SK-N-SH treated with all-trans-retinoic acid at 6 μM for 48 hours (cell line): ENCODE measurements around the gene KIF18A.
A peak's percentile ranks its signal among the peaks of the same experiment; 100 is the strongest.

Experiments used
- ATAC-seq: fragments of 200-7000 bp; cut with Tn5 transposase; 3 replicates; pipeline ENCODE4 v1.9.1; 2020; ENCODE audit warnings: mild to moderate bottlenecking, moderate library complexity
- ARNTL ChIP-seq: fragments of 450-650 bp; formaldehyde crosslinking; IDR thresholded peaks from 2 replicates; pipeline ENCODE4 v1.5.0; 2020; ENCODE audit warnings: low read depth, mild to moderate bottlenecking, moderate library complexity, borderline replicate concordance
- BACH2 ChIP-seq: fragments of 250-450 bp; sonication (Bioruptor Pico); IDR thresholded peaks from 2 replicates; pipeline ENCODE4 v1.9.0; 2021; ENCODE audit warnings: mild to moderate bottlenecking, borderline replicate concordance
- CSDC2 ChIP-seq: fragments of 250-450 bp; sonication (Bioruptor Pico); IDR thresholded peaks from 2 replicates; pipeline ENCODE4 v1.5.0; 2020; ENCODE audit warnings: mild to moderate bottlenecking, moderate library complexity
- CSRNP3 ChIP-seq: fragments of 250-450 bp; sonication (Bioruptor Pico); IDR thresholded peaks from 2 replicates; pipeline ENCODE4 v1.5.1; 2021; ENCODE audit warnings: mild to moderate bottlenecking, moderate library complexity
- ISL1 ChIP-seq: fragments of 250-450 bp; sonication (Bioruptor Pico); IDR thresholded peaks from 2 replicates; pipeline ENCODE4 v2.1.2; 2022; ENCODE audit warnings: mild to moderate bottlenecking, moderate library complexity
- OSR1 ChIP-seq: fragments of 250-450 bp; sonication (Bioruptor Pico); IDR thresholded peaks from 2 replicates; pipeline ENCODE4 v1.8.0; 2022; ENCODE audit warnings: moderate library complexity, mild to moderate bottlenecking, inconsistent platforms
- PPARA ChIP-seq: fragments of 250-450 bp; sonication (Bioruptor Pico); IDR thresholded peaks from 2 replicates; pipeline ENCODE4 v1.5.0; 2020; ENCODE audit warnings: mild to moderate bottlenecking, borderline replicate concordance
- RARB ChIP-seq: fragments of 250-450 bp; sonication (Bioruptor Pico); IDR thresholded peaks from 2 replicates; pipeline ENCODE4 v1.8.0; 2021; ENCODE audit warnings: mild to moderate bottlenecking, moderate library complexity
- SNAI2 ChIP-seq: fragments of 250-450 bp; sonication (Bioruptor Pico); IDR thresholded peaks from 2 replicates; pipeline ENCODE4 v1.5.0; 2020; ENCODE audit warnings: mild to moderate bottlenecking, moderate library complexity
- TCF4 ChIP-seq: fragments of 250-450 bp; sonication (Bioruptor Pico); IDR thresholded peaks from 2 replicates; pipeline ENCODE4 v1.8.0; 2021; ENCODE audit warnings: mild to moderate bottlenecking, moderate library complexity, borderline replicate concordance
- TOX ChIP-seq: fragments of 250-450 bp; sonication (Bioruptor Pico); IDR thresholded peaks from 2 replicates; pipeline ENCODE4 v1.8.0; 2021; ENCODE audit warnings: mild to moderate bottlenecking, moderate library complexity, borderline replicate concordance
- ZC3H10 ChIP-seq: fragments of 250-450 bp; sonication (Bioruptor Pico); IDR thresholded peaks from 2 replicates; pipeline ENCODE4 v1.5.1; 2021; ENCODE audit warnings: mild to moderate bottlenecking, moderate library complexity
- ZFP3 ChIP-seq: fragments of 250-450 bp; sonication (Bioruptor Pico); IDR thresholded peaks from 2 replicates; pipeline ENCODE4 v1.5.0; 2020; ENCODE audit warnings: mild to moderate bottlenecking, moderate library complexity
- ZFP30 ChIP-seq: fragments of 450-650 bp; formaldehyde crosslinking; IDR thresholded peaks from 2 replicates; pipeline ENCODE4 v1.5.0; 2022; ENCODE audit warnings: mild to moderate bottlenecking, moderate library complexity
- ZNF565 ChIP-seq: fragments of 450-650 bp; formaldehyde crosslinking; conservative IDR thresholded peaks from 2 replicates; pipeline ENCODE4 v1.5.0; 2020; ENCODE audit warnings: low read depth, mild to moderate bottlenecking, moderate library complexity
- ZNF70 ChIP-seq: fragments of 450-650 bp; formaldehyde crosslinking; IDR thresholded peaks from 2 replicates; pipeline ENCODE4 v1.5.0; 2020; ENCODE audit warnings: mild to moderate bottlenecking, moderate library complexity
- ZNF8 ChIP-seq: fragments of 450-650 bp; formaldehyde crosslinking; IDR thresholded peaks from 2 replicates; pipeline ENCODE4 v1.5.0; 2020; ENCODE audit warnings: mild to moderate bottlenecking, moderate library complexity
- TF ChIP-seq, protein P1 (sequence below): fragments of 250-450 bp; sonication (Bioruptor Pico); IDR thresholded peaks from 2 replicates; pipeline ENCODE4 v1.8.0; 2021; ENCODE audit warnings: low read depth, mild to moderate bottlenecking, moderate library complexity, borderline replicate concordance
- TF ChIP-seq, protein P2 (sequence below): fragments of 250-450 bp; sonication (Bioruptor Pico); IDR thresholded peaks from 2 replicates; pipeline ENCODE4 v1.5.1; 2020; ENCODE audit warnings: low read depth, mild to moderate bottlenecking, moderate library complexity
- TF ChIP-seq, protein P3 (sequence below): fragments of 250-450 bp; sonication (Bioruptor Pico); IDR thresholded peaks from 2 replicates; pipeline ENCODE4 v1.8.0; 2020; ENCODE audit warnings: mild to moderate bottlenecking, moderate library complexity, borderline replicate concordance

The KIF18A gene

GRCh38 chr11:28114731-28115130 lies 6.8 kb upstream of the KIF18A start:
- no peak for ATAC-seq
- TF ChIP-seq SNAI2 (CRISPR knock-in tag): no peak

DNA sequence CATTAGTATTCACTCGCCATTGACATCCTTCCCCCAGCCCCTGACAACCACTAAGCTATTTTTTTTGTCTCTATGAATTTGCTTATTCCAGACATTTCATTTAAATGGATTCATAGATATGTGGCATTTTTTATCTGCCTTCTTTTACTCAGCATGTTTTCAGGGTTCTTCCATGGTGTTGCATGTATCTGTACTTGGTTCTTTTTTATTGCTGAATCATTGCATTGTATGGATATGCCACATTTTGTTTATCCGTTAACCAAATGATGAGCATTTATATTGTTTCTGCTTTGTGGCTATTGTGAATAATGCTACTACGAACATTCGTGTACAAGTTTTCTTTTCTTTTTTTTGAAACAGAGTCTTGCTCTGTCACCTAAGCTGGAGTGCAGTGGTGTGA lies 6.2 kb upstream of the KIF18A start:
- no peak for ATAC-seq
- TF ChIP-seq BACH2 (CRISPR knock-in tag) (no peak), ZC3H10 (no peak), TOX (CRISPR knock-in tag) (no peak), TCF4 (CRISPR knock-in tag) (no peak), PPARA (CRISPR knock-in tag) (no peak), CSRNP3 (no peak), ZNF565 (CRISPR knock-in tag) (no peak), RARB (CRISPR knock-in tag) (no peak), ZFP3 (no peak), ISL1 (CRISPR knock-in tag) (no peak)
- TF ChIP-seq, protein P1, sequence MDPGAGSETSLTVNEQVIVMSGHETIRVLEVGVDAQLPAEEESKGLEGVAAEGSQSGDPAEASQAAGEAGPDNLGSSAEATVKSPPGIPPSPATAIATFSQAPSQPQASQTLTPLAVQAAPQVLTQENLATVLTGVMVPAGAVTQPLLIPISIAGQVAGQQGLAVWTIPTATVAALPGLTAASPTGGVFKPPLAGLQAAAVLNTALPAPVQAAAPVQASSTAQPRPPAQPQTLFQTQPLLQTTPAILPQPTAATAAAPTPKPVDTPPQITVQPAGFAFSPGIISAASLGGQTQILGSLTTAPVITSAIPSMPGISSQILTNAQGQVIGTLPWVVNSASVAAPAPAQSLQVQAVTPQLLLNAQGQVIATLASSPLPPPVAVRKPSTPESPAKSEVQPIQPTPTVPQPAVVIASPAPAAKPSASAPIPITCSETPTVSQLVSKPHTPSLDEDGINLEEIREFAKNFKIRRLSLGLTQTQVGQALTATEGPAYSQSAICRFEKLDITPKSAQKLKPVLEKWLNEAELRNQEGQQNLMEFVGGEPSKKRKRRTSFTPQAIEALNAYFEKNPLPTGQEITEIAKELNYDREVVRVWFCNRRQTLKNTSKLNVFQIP (CRISPR knock-in tag): no peak
- TF ChIP-seq, protein P2, sequence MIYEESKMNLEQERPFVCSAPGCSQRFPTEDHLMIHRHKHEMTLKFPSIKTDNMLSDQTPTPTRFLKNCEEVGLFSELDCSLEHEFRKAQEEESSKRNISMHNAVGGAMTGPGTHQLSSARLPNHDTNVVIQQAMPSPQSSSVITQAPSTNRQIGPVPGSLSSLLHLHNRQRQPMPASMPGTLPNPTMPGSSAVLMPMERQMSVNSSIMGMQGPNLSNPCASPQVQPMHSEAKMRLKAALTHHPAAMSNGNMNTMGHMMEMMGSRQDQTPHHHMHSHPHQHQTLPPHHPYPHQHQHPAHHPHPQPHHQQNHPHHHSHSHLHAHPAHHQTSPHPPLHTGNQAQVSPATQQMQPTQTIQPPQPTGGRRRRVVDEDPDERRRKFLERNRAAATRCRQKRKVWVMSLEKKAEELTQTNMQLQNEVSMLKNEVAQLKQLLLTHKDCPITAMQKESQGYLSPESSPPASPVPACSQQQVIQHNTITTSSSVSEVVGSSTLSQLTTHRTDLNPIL: no peak

DNA sequence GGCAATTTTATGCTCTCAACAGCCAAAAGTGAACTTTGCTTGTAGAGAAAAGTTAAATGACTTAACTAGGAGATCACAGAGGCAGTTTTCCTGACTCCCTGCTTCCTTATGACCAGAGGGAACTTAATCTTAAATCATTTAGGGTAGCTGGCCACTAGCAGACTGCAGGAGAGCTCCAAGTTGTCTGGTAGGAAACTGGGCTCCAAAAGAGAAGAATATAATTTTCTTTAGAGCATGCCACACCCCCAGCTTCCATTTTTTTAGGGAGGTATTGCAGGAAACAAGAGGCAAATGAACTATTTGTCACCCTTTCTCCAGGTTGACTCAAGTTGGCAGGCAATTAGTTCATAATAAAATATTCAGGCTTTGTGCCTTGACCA lies 2.9 kb upstream of the KIF18A start:
- no peak for TF ChIP-seq ZFP3
- no peak for ATAC-seq

- TF ChIP-seq CSRNP3 (no peak), OSR1 (no peak), BACH2 (CRISPR knock-in tag) (no peak), CSDC2 (CRISPR knock-in tag) (no peak), TCF4 (CRISPR knock-in tag) (no peak; the same call in 1 of the 2 replicates), RARB (CRISPR knock-in tag) (no peak), ZNF565 (CRISPR knock-in tag) (no peak), ZNF8 (no peak), ARNTL (CRISPR knock-in tag) (no peak)
- TF ChIP-seq, all 23 proteins: peak for 0
- peak; percentile 66 for ATAC-seq
These were observed 2.3 kb upstream of the KIF18A start for GRCh38 chr11:28110108-28110820.

GRCh38 chr11:28108958-28109357 lies 1.0 kb upstream of the KIF18A start:
- no peak for ATAC-seq
- TF ChIP-seq, protein P2: no peak
- no peak for TF ChIP-seq PPARA (CRISPR knock-in tag)
- TF ChIP-seq ZNF565 (CRISPR knock-in tag): no peak
- TF ChIP-seq ZNF70 (CRISPR knock-in tag): no peak
- no peak for TF ChIP-seq OSR1
- no peak for TF ChIP-seq ZFP3
- TF ChIP-seq ISL1 (CRISPR knock-in tag): no peak
- no peak for TF ChIP-seq BACH2 (CRISPR knock-in tag)
- TF ChIP-seq CSRNP3: no peak
- TF ChIP-seq TCF4 (CRISPR knock-in tag): no peak
- TF ChIP-seq SNAI2 (CRISPR knock-in tag): no peak
- TF ChIP-seq, protein P3, sequence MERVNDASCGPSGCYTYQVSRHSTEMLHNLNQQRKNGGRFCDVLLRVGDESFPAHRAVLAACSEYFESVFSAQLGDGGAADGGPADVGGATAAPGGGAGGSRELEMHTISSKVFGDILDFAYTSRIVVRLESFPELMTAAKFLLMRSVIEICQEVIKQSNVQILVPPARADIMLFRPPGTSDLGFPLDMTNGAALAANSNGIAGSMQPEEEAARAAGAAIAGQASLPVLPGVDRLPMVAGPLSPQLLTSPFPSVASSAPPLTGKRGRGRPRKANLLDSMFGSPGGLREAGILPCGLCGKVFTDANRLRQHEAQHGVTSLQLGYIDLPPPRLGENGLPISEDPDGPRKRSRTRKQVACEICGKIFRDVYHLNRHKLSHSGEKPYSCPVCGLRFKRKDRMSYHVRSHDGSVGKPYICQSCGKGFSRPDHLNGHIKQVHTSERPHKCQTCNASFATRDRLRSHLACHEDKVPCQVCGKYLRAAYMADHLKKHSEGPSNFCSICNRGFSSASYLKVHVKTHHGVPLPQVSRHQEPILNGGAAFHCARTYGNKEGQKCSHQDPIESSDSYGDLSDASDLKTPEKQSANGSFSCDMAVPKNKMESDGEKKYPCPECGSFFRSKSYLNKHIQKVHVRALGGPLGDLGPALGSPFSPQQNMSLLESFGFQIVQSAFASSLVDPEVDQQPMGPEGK (CRISPR knock-in tag): no peak
- no peak for TF ChIP-seq ZC3H10
- TF ChIP-seq ZFP30 (CRISPR knock-in tag): no peak
- no peak for TF ChIP-seq TOX (CRISPR knock-in tag)
